Activated B cell treated with CpG ODN at 0.5 μM for 24 hours (primary cell): ENCODE data around the gene DUSP3. TPM values are rescaled to one million over a fixed set of nuclear protein-coding genes. Genes with fewer than 3 reads are reported as not detected.

ENCODE experiments used
- ATAC-seq: fragments of 200-7000 bp; cut with Tn5 transposase; one replicate; pipeline ENCODE4 v1.10.0; 2021; ENCODE audit warnings: low read depth, mild to moderate bottlenecking, moderate library complexity
- CTCF ChIA-PET: fragments of 350-600 bp; sonication (Branson Sonifier 250); formaldehyde crosslinking; loops from one replicate; lab custom pipeline; 2021; ENCODE audit warnings: antibody characterized with exemption; lab: Charles Lee
- POLR2A ChIA-PET: fragments of 350-600 bp; sonication (Branson Sonifier 250); formaldehyde crosslinking; loops from one replicate; lab custom pipeline; 2021; ENCODE audit warnings: antibody characterized with exemption; lab: Charles Lee
- DNase-seq: peaks from one replicate; pipeline ENCODE4 v3.0.0; 2022
- H3K27ac Mint-ChIP-seq: one replicate; pipeline ENCODE4 v1.8.0; 2020; ENCODE audit warnings: mixed read lengths
- H3K27me3 Mint-ChIP-seq: one replicate; pipeline ENCODE4 v1.8.0; 2021; ENCODE audit warnings: mixed read lengths
- H3K36me3 Mint-ChIP-seq: one replicate; pipeline ENCODE4 v1.8.0; 2021; ENCODE audit warnings: low read depth, mixed read lengths
- H3K4me1 Mint-ChIP-seq: one replicate; pipeline ENCODE4 v1.8.0; 2021; ENCODE audit warnings: mixed read lengths
- H3K4me3 Mint-ChIP-seq: one replicate; pipeline ENCODE4 v1.8.0; 2020; ENCODE audit warnings: mild to moderate bottlenecking, mixed read lengths
- H3K9me3 Mint-ChIP-seq: one replicate; pipeline ENCODE4 v1.8.0; 2020; ENCODE audit warnings: mixed read lengths
- intact Hi-C: fragments of 100-400 bp; cut with micrococcal nuclease; formaldehyde crosslinking; loops from one replicate; pipeline ENCODE4 v1.15.1; 2024
- total RNA-seq: library from RNA; stranded (reverse); gene quantifications from 2 replicates; pipeline ENCODE4 v1.2.3, GENCODE V29; 2022
- TF ChIP-seq, protein P1 (sequence below): fragments of 200-600 bp; IDR thresholded peaks from one replicate; pipeline ENCODE4 v1.8.0; 2022; ENCODE audit warnings: antibody characterized with exemption, mild to moderate bottlenecking

DUSP3 gene
- total RNA-seq, 1 donor from 2014 or later, result 16.6 TPM

GRCh38 chr17:43741636-43742035 lies 37.1 kb downstream of the DUSP3 start:
- ATAC-seq (no peak), DNase-seq (no peak)
- no peak overlapping the region for H3K4me3 Mint-ChIP-seq
- no peaks in the 10 kb centered on the region for H3K9me3 Mint-ChIP-seq
- ChIA-PET POLR2A (no interaction called here), CTCF (no interaction called here)
- TF ChIP-seq, protein P1, sequence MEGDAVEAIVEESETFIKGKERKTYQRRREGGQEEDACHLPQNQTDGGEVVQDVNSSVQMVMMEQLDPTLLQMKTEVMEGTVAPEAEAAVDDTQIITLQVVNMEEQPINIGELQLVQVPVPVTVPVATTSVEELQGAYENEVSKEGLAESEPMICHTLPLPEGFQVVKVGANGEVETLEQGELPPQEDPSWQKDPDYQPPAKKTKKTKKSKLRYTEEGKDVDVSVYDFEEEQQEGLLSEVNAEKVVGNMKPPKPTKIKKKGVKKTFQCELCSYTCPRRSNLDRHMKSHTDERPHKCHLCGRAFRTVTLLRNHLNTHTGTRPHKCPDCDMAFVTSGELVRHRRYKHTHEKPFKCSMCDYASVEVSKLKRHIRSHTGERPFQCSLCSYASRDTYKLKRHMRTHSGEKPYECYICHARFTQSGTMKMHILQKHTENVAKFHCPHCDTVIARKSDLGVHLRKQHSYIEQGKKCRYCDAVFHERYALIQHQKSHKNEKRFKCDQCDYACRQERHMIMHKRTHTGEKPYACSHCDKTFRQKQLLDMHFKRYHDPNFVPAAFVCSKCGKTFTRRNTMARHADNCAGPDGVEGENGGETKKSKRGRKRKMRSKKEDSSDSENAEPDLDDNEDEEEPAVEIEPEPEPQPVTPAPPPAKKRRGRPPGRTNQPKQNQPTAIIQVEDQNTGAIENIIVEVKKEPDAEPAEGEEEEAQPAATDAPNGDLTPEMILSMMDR, result no peak
- intact Hi-C loops, result no loop called here
- no peaks in the 10 kb centered on the region for H3K36me3 Mint-ChIP-seq
- no peak overlapping the region for H3K27ac Mint-ChIP-seq
- no peaks in the 10 kb centered on the region for H3K4me1 Mint-ChIP-seq
- peaks cover 46% of the 10 kb centered on the region for H3K27me3 Mint-ChIP-seq

DNA sequence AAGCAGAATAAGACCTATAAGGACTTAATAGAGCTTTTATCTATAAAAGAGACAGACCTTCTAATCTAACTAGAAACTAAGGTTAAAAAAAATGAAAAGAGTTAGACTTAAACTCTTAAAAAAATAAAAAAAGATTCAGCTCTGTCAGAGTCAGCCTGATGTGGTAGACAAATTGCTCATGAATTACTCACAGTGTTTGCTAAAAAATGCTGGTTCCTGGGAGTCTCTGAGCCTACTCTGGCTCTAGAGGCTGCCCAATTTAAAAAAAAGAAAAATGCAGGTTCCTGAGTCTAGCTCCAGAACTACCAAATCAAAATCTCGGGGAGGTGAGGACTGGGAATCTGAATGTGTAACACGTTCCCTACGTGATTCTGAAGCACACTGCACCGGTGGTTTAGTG lies 38.2 kb downstream of the DUSP3 start:
- Mint-ChIP-seq H3K36me3 (no peaks in the 10 kb centered on the region), H3K9me3 (no peaks in the 10 kb centered on the region), H3K4me1 (no peaks in the 10 kb centered on the region), H3K4me3 (no peak overlapping the region), H3K27me3 (peaks cover 45% of the 10 kb centered on the region), H3K27ac (no peak overlapping the region)
- DNase-seq (no peak), ATAC-seq (no peak)
- intact Hi-C loops, result no loop called here
- POLR2A ChIA-PET, result interaction anchor here (0.5 kb wide), 1 partner anchor 767 kb away, joined by 7 read pairs; no protein-coding TSS in a partner anchor
- CTCF ChIA-PET, result interaction anchor here (1.0 to 1.4 kb wide), 2 partner anchors 19 to 165 kb away, joined by 3 read pairs; no protein-coding TSS in a partner anchor
- TF ChIP-seq, protein P1, result no peak

DNA sequence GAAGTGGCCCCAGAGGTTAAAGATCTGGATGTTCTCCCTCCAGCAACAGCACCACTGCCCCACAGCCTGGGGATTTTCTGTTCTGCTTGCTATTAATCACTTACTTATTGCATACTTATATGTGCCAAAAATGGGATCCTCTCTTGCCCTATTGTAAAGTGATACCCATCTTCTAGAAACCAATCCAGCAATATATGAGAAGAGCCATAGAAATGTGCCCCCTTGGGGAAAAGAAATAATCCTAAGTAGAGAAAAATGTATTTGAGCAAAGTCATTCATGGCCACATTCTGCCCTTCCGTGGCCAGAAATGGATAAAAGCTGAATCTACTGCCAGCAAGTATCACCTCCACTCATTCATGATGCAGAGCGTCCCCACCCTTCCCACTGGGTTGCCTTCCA lies 41.1 kb downstream of the DUSP3 start:
- Mint-ChIP-seq H3K4me1 (no peaks in the 10 kb centered on the region), H3K4me3 (no peak overlapping the region), H3K27me3 (peaks cover 33% of the 10 kb centered on the region), H3K36me3 (no peaks in the 10 kb centered on the region), H3K27ac (no peak overlapping the region), H3K9me3 (peaks cover 3% of the 10 kb centered on the region)
- TF ChIP-seq, protein P1, result no peak
- CTCF ChIA-PET, result interaction anchor here (1.0 kb wide), 1 partner anchor 28 kb away, joined by 3 read pairs; no protein-coding TSS in a partner anchor
- ATAC-seq (no peak), DNase-seq (no peak)
- intact Hi-C loops, result no loop called here
- POLR2A ChIA-PET, result no interaction called here

GRCh38 chr17:43736389-43736788 lies 42.4 kb downstream of the DUSP3 start:
- no peak overlapping the region for H3K27ac Mint-ChIP-seq
- peaks cover 3% of the 10 kb centered on the region for H3K9me3 Mint-ChIP-seq

DNA sequence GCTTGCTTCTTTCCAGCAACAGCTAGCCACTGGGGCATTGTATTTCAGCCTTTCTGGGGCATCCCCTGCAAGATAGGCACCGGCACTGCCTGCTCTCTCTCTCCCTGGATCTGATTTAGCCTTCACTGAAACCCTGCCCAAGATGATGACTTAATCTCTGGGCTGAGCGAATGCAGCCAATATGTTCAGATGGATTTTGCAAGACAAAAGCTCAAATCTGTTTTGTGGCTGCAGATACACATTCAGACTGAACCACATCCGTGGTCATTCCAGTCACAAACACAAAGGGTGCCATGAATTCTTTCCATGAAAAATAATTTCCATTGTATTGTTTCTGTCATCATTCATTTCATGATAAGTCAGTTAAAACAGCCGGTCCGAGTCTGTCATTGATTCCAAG lies 44.4 kb downstream of the DUSP3 start:
- no peaks in the 10 kb centered on the region for H3K36me3 Mint-ChIP-seq

More at GRCh38 chr17:43736389-43736788, 42.4 kb downstream of the DUSP3 start:
- Mint-ChIP-seq H3K36me3 (no peaks in the 10 kb centered on the region), H3K4me3 (no peak overlapping the region), H3K4me1 (no peaks in the 10 kb centered on the region), H3K27me3 (peaks cover 28% of the 10 kb centered on the region)
- ATAC-seq, result no peak
- ChIA-PET CTCF (no interaction called here), POLR2A (no interaction called here)
- TF ChIP-seq, protein P1, result no peak
- no peak for DNase-seq
- intact Hi-C loops, result no loop called here

More for the DNA sequence above, 44.4 kb downstream of the DUSP3 start:
- Mint-ChIP-seq H3K4me3 (no peak overlapping the region), H3K27me3 (peaks cover 20% of the 10 kb centered on the region), H3K9me3 (peaks cover 3% of the 10 kb centered on the region), H3K27ac (no peak overlapping the region), H3K4me1 (no peaks in the 10 kb centered on the region)
- ChIA-PET POLR2A (interaction anchor here (0.6 kb wide), 1 partner anchor 13 kb away, joined by 3 read pairs; no protein-coding TSS in a partner anchor), CTCF (no interaction called here)
- ATAC-seq, result no peak
- DNase-seq, result no peak
- TF ChIP-seq, protein P1, result no peak
- intact Hi-C loops, result no loop called here
